ENCODE data around the gene MAN1A1.

DNA sequence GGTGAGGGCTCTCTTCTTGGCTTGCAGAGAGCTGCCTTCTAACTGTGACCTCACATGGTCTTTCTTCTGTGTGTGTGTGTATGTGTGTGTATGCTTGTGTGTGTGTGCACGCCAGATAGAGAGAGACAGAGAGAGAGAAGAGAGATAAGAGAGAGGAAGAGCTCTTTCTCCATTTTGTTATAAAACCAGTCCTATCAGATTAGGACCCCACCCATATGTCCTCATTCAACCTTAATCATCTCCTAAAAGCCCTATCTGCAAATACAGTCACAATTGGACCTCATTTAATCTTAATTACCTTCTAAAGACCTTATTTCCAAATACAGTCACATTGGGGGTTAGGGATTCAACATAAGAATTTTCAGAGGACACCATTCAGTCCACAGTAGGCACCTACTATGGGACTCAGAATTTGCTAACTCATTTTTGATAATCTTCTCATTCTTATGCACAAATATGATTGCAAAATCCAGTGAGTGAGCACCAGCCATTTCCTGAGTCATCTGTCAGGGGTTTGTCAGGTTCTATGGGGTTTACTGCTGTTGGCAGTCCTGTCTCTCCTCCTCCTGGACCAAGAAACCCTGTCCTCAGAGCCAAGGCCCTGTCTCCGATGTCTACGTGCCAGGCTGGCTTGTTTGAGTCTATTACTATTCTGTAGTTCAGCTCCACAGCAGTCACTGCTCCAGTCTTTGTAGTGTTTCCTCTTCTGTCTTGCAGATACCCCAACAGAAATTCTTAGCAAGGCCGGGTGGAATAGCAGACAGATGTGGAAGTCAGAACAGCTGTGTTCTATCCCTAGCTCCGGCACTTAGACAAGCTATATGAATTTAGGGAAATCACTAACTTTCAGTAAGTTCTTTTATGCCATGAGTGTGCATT is 212.1 kb downstream of the MAN1A1 start:
- TF ChIP-seq, protein P1, sequence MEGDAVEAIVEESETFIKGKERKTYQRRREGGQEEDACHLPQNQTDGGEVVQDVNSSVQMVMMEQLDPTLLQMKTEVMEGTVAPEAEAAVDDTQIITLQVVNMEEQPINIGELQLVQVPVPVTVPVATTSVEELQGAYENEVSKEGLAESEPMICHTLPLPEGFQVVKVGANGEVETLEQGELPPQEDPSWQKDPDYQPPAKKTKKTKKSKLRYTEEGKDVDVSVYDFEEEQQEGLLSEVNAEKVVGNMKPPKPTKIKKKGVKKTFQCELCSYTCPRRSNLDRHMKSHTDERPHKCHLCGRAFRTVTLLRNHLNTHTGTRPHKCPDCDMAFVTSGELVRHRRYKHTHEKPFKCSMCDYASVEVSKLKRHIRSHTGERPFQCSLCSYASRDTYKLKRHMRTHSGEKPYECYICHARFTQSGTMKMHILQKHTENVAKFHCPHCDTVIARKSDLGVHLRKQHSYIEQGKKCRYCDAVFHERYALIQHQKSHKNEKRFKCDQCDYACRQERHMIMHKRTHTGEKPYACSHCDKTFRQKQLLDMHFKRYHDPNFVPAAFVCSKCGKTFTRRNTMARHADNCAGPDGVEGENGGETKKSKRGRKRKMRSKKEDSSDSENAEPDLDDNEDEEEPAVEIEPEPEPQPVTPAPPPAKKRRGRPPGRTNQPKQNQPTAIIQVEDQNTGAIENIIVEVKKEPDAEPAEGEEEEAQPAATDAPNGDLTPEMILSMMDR (IDR thresholded peaks at IDR 0.05; ENCODE audit: poor library complexity), result no peak
- TF ChIP-seq EZH2phosphoT487 (IDR thresholded peaks at IDR 0.05; ENCODE audit: low read depth, severe bottlenecking, unreplicated experiment), result no peak

All from hepatocyte (in vitro differentiated cells).